Ureter (tissue), 1 donor: ENCODE measurements around the gene BANP. TPM values are rescaled to one million over a fixed set of nuclear protein-coding genes. Genes with fewer than 3 reads are reported as not detected.
"Not testable (repeated sequence)": the region's sequence is repeated elsewhere in the genome, so short reads cannot be mapped to it uniquely, and the experiment has no call there.

Source experiments
- DNase-seq: peaks from one replicate; pipeline ENCODE4 v3.0.0-alpha.2; 2020; ENCODE audit warnings: low spot score
- total RNA-seq: library from RNA; stranded (reverse); gene quantifications from one replicate; pipeline ENCODE4 v1.2.4, GENCODE V29; 2023
- donor health status: DM: yes; HTN: yes; CAD: no.

BANP gene
- total RNA-seq, 1 donor from 2014 or later, result 30.9 TPM

GRCh38 chr16:88121391-88121790, 170.2 kb downstream of the BANP start:
- not testable (repeated sequence) for DNase-seq

GRCh38 chr16:88121886-88122580, 170.8 kb downstream of the BANP start:
- no peak for DNase-seq

Other genes with a start within 250 kb of the BANP start
- gene KLHDC4, start 185.4 kb upstream of the BANP start, total RNA-seq, result 63.2 TPM
- gene SLC7A5, start 81.9 kb upstream of the BANP start, total RNA-seq, result 91.8 TPM
- not detected for gene CA5A, start 14.9 kb upstream of the BANP start, total RNA-seq